HepG2 (cell line): ENCODE measurements around the gene PIP5K1A. TPM values are rescaled to one million over a fixed set of nuclear protein-coding genes. Genes with fewer than 3 reads are reported as not detected.

Experiments used
- ARID4A ChIP-seq: sonication (generic); formaldehyde crosslinking; IDR thresholded peaks from 2 replicates; pipeline ENCODE4 v1.5.0; 2020; ENCODE audit warnings: mild to moderate bottlenecking, missing genetic modification reagents, borderline replicate concordance
- HHEX ChIP-seq: IDR thresholded peaks from 2 replicates; pipeline ENCODE4 v1.6.1; 2016; ENCODE audit warnings: control low read depth
- HMGXB4 ChIP-seq, 2 experiments: sonication (generic) in 1 of 2; formaldehyde crosslinking in 1 of 2; IDR thresholded peaks; 2 replicates each; pipeline versions ENCODE4 v1.4.0 to v1.6.1; 2018 to 2020; ENCODE audit warnings: missing genetic modification reagents in 2 of 2, borderline replicate concordance in 1 of 2, low read depth in 1 of 2, mild to moderate bottlenecking in 1 of 2, missing biosample characterization in 1 of 2
- MAF1 ChIP-seq: sonication (generic); formaldehyde crosslinking; IDR thresholded peaks from 2 replicates; pipeline ENCODE4 v1.5.0; 2020; ENCODE audit warnings: missing genetic modification reagents, borderline replicate concordance
- MATR3 ChIP-seq: sonication (generic); formaldehyde crosslinking; IDR thresholded peaks from 2 replicates; pipeline ENCODE4 v1.4.0; 2020; ENCODE audit warnings: missing genetic modification reagents
- PAX8 ChIP-seq: sonication (generic); formaldehyde crosslinking; IDR thresholded peaks from 2 replicates; pipeline ENCODE4 v1.8.0; 2022; ENCODE audit warnings: mild to moderate bottlenecking, missing genetic modification reagents, borderline replicate concordance
- SIX4 ChIP-seq: sonication (generic); formaldehyde crosslinking; IDR thresholded peaks from 2 replicates; pipeline ENCODE4 v1.4.0; 2020; ENCODE audit warnings: missing genetic modification reagents
- SNAPC5 ChIP-seq: sonication (generic); formaldehyde crosslinking; IDR thresholded peaks from 2 replicates; pipeline ENCODE4 v1.8.1; 2023; ENCODE audit warnings: mild to moderate bottlenecking, missing genetic modification reagents, borderline replicate concordance
- TAF15 ChIP-seq: fragments of 200-400 bp; formaldehyde crosslinking; IDR thresholded peaks from one replicate; pipeline ENCODE4 v1.6.1; 2018; ENCODE audit warnings: mild to moderate bottlenecking, low read depth, low read length; ENCODE audit not compliant: poor library complexity, severe bottlenecking
- ZHX1 ChIP-seq: sonication (generic); formaldehyde crosslinking; IDR thresholded peaks from 2 replicates; pipeline ENCODE4 v1.8.1; 2022; ENCODE audit warnings: low read depth, mild to moderate bottlenecking, missing genetic modification reagents
- ZNF343 ChIP-seq: sonication (generic); formaldehyde crosslinking; IDR thresholded peaks from 2 replicates; pipeline ENCODE4 v1.4.0; 2020; ENCODE audit warnings: mild to moderate bottlenecking, missing genetic modification reagents
- ZNF414 ChIP-seq: sonication (generic); formaldehyde crosslinking; IDR thresholded peaks from 2 replicates; pipeline ENCODE4 v1.5.0; 2020; ENCODE audit warnings: missing genetic modification reagents
- ZNF484 ChIP-seq: sonication (generic); formaldehyde crosslinking; IDR thresholded peaks from 2 replicates; pipeline ENCODE4 v1.5.1; 2020; ENCODE audit warnings: mild to moderate bottlenecking, low read depth, missing genetic modification reagents, borderline replicate concordance
- ZNF614 ChIP-seq: IDR thresholded peaks from 2 replicates; pipeline ENCODE4 v1.6.1; 2018; ENCODE audit warnings: missing biosample characterization, missing genetic modification reagents, inconsistent platforms, borderline replicate concordance
- ZNF878 ChIP-seq: sonication (generic); formaldehyde crosslinking; IDR thresholded peaks from 2 replicates; pipeline ENCODE4 v1.8.1; 2023; ENCODE audit warnings: mild to moderate bottlenecking, missing genetic modification reagents, moderate library complexity
- polyA plus RNA-seq, 8 experiments: library from polyadenylated mRNA; depleted of rRNA in 3 of 8; stranded (reverse) in 7 of 8; unstranded in 1 of 8; fragments of >200 nt; fragmentation: Illumina TruSeq in 4 of 8; extraction: Trizol in 4 of 8; gene quantifications; 2 replicates each; pipeline versions ENCODE4 v1.2.1 to v1.2.3, GENCODE V29; 2011 to 2016; ENCODE audit warnings: low read depth in 4 of 8, missing spikeins in 1 of 8, mixed read lengths in 1 of 8; ENCODE audit not compliant: insufficient read depth in 1 of 8
- total RNA-seq, 5 experiments: library from RNA; depleted of rRNA; stranded (reverse); fragments of >200 nt; fragmentation: Illumina TruSeq; extraction: Trizol; gene quantifications; 2 replicates each; pipeline ENCODE4 v1.2.3, GENCODE V29; 2016; ENCODE audit warnings: low read depth in 1 of 5

The PIP5K1A gene
- total and polyA plus RNA-seq, 2 of the 13 experiments (the other 11 are each of a cell fraction or from before 2014, with no cell fraction given) = 45.3 to 65.1 TPM

GRCh38 chr1:151198254-151199127 lies at the start of gene PIP5K1A (continued):
- peak; percentile 55 for TF ChIP-seq ARID4A
- no peak for TF ChIP-seq ZNF614 (CRISPR knock-in tag)
- TF ChIP-seq MAF1 (CRISPR knock-in tag) = no peak
- no peak for TF ChIP-seq PAX8
- no peak for TF ChIP-seq ZNF414 (CRISPR knock-in tag)
- no peak for TF ChIP-seq HHEX
- TF ChIP-seq MATR3 (CRISPR knock-in tag) = no peak
- no peak for TF ChIP-seq ZNF484
- TF ChIP-seq SNAPC5 (CRISPR knock-in tag) = 0 out of 2 replicates have a peak, but pooled peaks have one; percentile 43
- no peak for TF ChIP-seq ZNF878
- no peak for TF ChIP-seq TAF15
- no peak for TF ChIP-seq SIX4 (CRISPR knock-in tag)
- peak; percentile 49 to 69; a peak in 3 of 4 replicates for TF ChIP-seq HMGXB4 (CRISPR knock-in tag; IDR thresholded peaks at IDR 0.05; ENCODE audit: borderline replicate concordance in 1 of 2, low read depth in 1 of 2)
- TF ChIP-seq ZHX1 = no peak
- TF ChIP-seq ZNF343 (CRISPR knock-in tag) = no peak
